GM18508 (cell line): ENCODE results near the gene HERC4.
A peak's percentile ranks its signal among the peaks of the same experiment; 100 is the strongest.
"Not testable (repeated sequence)": the region's sequence is repeated elsewhere in the genome, so short reads cannot be mapped to it uniquely, and the experiment has no call there.

Experiments used
- ATAC-seq: cut with Tn5 transposase; IDR thresholded peaks from one replicate; pipeline ENCODE4 v1.9.1; 2021; ENCODE audit warnings: moderate number of reproducible peaks; ENCODE audit not compliant: insufficient read depth, unreplicated experiment

The HERC4 gene

DNA sequence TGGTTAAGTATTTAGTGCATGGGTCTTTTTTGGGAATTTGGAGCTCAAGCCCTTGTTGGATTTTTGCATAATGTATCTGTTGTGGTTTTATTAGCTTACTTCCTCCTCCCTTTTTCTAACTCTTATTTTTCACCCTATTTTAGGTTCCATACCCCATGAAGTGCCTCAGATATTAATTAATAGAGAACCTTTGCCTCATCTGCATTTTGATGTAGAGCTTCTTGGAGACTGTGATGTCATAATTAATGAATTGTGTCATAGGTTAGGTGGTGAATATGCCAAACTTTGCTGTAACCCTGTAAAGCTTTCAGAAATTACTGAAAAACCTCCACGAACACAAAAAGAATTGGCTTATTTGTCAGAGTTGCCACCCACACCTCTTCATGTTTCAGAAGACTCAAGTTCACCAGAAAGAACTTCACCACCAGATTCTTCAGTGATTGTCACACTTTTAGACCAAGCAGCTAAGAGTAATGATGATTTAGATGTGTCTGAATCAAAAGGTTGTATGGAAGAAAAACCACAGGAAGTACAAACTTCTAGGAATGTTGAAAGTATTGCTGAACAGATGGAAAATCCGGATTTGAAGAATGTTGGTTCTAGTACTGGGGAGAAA is 162.6 kb downstream of the HERC4 start:
- ATAC-seq: no peak

DNA sequence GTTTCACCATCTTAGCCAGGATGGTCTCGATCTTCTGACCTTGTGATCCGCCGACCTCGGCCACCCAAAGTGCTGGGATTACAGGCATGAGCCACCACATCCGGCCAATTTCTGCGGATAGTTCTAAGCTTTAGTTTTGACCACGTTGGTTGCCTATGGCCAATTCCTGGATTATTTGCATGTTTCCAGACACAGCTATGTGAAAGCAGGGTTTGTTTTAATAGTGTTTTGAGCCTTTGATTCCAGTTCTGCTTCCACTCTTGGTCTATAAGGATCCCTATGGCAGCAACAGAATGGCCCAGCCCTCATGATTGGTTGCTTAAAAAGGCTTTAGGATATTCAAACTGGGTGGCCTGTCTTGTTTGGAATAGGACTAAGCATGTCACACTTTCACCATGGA is 171.5 kb downstream of the HERC4 start:
- no peak for ATAC-seq

DNA sequence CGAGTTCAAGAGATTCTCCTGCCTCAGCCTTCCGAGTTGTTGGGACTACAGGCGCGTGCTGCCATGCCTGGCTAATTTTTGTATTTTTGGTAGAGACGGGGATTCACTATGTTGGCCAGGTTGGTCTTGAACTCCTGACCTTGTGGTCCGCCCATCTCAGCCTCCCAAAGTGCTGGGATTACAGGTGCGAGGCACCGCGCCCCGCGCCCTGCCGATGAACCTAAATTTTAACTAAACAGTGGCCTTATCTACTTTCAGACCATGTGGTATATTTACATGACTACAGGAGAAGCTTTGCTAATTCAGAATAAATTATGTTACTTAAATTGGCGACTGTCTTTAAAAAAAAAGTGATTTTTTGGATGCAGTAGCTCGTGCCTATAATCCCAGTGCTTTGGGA is 181.4 kb downstream of the HERC4 start:
- no peak for ATAC-seq

DNA sequence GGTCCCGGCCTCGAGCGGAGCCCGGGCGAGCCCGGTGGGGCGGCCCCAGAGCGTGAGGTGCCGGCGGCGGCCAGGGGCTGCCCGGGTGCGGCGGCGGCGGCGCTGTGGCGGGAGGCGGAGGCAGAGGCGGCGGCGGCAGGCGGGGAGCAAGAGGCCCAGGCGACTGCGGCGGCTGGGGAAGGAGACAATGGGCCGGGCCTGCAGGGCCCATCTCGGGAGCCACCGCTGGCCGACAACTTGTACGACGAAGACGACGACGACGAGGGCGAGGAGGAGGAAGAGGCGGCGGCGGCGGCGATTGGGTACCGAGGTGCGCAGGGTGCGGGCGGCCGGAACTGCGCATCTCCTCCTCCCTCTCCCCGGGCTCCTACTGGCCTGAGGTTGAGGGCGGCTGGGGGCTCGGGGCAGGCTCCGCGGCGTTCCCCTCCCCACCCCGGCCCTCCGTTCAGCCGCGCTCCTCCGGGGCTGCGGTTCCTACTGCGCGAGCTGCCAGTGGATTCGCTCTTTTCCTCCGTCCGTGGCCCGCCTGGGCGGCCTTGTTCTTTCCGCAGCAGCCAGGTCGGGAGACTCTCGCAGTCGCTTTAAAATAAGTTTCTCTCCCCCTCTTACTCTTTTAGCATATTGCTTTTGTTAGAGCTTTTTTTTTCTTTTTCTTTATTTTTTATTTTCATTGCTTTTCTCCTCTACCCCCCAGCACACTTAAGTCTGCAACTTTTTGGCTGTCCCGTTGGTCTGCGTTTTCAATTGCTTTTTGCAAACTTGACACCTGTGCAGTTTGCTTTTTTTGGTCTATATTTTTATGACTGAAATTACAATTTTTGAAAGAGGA is 190.0 kb downstream of the HERC4 start:
- ATAC-seq: peak; percentile 28

DNA sequence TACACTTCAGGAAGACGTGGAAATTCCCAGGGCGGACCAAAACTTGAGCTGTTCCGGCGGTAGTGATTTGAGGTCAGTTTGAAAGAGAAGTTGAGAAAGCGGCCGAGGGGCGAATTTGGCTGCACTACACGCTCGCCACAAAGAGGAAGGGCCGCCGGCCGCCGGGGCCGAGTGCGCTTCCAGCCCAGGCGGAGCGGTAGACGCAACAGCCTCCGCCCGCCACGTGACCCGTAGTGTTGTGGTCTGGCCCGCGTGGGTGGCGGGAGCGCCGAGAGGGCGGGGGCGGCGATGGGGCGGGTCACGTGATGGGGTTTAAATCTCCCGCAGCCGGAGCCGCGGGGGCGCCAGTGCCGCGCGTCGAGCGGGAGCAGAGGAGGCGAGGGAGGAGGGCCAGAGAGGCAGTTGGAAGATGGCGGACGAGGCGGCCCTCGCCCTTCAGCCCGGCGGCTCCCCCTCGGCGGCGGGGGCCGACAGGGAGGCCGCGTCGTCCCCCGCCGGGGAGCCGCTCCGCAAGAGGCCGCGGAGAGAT is 190.7 kb downstream of the HERC4 start, which contains the start of gene SIRT1:
TSS of gene SIRT1 (plus strand) at position 344 of the 529 bp plus-strand sequence. CDS start at position 410, 66 bp downstream.
- peak; percentile 71 for ATAC-seq

DNA sequence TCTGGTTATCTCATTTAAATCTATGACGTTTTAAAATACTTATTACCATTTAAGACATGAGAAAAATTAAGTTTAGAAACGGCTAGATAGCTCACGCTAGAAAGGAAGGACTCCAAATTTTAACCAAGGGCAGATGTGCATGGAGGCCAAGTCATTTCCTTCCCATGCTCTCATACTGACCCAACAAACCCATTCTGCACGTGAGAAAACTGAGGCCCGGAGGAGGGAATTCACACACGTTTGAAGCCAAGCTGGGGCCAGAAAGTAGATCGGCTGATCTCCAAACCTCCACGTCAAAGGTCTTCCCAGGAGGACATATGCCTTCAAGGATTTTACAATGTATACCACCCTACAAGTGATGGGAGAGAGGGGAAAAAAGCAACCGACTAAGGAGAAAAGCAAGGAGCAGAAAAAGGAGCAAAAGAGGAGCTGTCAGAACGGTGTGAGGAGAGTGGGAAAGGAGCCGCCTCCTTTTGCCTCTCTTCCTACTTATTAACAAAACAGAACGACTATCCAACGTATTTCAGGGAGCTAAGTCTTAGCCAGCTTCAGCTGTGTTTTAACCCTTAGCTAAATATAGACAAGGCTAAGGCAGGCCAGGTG is 191.3 kb downstream of the HERC4 start:
- no peak for ATAC-seq

DNA sequence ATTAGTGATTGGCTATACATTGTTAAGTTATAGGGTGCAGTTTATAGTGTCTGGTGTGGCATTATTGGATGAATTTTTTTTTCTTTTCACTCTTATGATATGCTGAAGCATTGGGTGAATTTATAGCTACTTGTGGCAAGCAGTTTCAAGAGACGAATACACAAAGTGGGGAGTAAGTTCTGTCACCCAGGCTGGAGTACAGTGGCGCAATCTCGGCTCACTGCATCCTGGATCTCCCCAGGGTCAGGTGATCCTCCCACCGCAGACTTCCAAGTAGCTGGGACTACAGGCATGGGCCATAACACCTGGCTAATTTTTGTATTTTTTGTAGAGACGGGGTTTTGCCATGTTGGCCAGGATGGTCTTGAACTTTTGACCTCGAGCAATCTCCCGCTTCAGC is 196.9 kb downstream of the HERC4 start:
- no peak for ATAC-seq

DNA sequence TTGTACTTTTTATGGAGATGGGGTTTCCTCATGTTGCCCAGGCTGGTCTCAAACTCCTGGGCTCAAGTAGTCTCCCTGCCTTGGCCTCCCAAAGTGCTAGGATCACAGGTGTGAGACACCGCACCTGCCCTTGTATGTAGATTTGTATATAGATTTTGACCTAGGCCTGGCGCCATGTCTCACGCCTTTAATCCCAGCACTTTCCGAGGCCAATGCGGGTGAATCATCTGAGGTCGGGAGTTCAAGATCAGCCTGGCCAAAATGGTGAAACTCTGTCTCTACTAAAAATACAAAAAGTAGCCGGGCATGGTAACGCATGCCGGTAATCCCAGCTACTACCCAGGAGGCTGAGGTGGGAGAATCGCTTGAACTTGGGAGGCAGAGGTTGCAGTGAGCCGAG is 197.7 kb downstream of the HERC4 start:
- ATAC-seq: not testable (repeated sequence)

DNA sequence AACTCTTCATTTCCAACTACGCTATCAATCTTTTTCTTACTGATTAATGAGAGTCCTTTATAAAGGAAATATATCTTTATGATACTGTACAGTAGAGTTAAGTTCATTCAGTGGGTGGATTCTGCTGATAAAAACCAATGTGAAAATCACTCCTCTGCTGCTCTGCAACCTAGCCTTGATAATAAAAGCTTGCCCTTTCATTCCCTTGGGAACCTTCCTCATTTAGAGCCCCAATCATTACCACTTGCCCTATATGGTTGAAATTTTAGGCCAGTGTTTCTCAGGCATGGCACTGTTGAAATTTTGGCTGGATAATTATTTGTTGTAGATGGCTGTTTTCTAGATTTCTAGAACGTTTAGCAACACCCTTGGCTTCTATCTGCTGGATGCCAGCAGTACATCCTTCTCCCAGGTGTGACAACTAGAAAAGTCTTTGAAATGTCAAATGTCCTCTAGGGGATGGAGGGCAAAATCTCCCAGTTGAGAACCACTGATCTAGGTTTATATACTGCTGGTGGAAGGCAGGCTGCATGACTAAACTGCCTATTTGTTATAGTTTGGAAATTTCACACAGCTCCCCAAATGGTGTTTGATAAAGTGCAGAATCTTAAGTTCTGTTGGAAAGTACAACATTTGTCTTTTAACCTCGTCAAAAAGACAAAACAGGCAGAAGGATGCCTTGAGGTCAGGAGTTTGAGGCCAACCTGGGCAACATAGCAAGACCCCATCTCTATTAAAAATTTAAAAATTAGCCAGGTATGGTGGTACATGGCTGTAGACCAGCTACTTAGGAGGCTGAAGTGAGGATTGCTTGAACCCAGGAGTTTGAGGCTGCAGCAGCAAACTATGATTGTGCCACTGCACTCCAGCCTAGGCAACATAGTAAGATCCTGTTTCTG is 199.5 kb downstream of the HERC4 start:
- ATAC-seq: no peak
